IPS-11a (cell line): ENCODE results near the gene ZBTB22.
A peak's percentile ranks its signal among the peaks of the same experiment; 100 is the strongest.
"Not testable (repeated sequence)": the region's sequence is repeated elsewhere in the genome, so short reads cannot be mapped to it uniquely, and the experiment has no call there.

Experiments
- H3K4me3 ChIP-seq: one replicate; pipeline ENCODE4 v1.5.1; 2013; ENCODE audit warnings: low read depth, low read length, control low read depth

ZBTB22 gene

GRCh38 chr6:33279971-33280511, 37.5 kb downstream of the ZBTB22 start:
- H3K4me3 ChIP-seq, result no peak overlapping the region

DNA sequence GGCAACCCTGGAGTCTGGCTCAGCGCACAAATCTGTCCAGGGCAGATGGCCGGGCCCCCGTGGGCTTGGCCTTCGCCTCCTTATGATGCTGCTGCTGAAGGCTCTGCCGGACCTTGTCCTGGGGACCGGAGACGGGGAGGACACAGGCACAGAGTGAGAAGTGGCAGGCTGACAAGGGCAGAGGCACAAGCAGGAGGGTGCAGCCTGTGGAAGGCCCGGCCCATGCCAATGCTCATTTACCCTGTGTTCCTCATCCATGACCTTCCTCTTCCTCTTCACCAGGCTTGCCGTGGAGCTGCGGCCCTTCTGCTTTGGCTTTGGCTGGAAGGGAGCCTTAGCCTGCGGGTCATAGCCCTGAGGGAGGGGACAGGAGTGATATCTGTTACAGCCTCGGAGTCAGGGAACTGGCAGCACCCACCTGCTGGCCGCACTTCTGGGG, 38.3 kb downstream of the ZBTB22 start:
- H3K4me3 ChIP-seq, result no peak overlapping the region

GRCh38 chr6:33278810-33279209, 38.7 kb downstream of the ZBTB22 start:
- no peak overlapping the region for H3K4me3 ChIP-seq

DNA sequence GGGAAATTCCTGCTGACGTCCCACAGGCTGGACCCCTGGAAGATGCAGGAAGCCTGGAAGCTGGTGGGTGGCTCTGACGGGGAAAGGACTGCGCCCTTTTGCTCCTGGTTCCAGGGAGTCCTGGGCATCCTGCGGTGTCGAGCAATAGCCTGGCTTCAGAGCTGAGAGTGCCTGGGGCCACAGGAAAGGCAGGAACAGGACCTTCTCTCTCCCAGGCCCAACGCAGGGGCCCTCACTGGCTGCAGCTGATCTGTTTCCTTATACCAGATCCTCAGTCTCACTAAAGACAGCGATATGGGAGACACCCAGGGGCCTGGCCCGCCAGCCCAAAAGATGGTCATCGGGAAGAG, 39.2 kb downstream of the ZBTB22 start:
- H3K4me3 ChIP-seq, result no peak overlapping the region

DNA sequence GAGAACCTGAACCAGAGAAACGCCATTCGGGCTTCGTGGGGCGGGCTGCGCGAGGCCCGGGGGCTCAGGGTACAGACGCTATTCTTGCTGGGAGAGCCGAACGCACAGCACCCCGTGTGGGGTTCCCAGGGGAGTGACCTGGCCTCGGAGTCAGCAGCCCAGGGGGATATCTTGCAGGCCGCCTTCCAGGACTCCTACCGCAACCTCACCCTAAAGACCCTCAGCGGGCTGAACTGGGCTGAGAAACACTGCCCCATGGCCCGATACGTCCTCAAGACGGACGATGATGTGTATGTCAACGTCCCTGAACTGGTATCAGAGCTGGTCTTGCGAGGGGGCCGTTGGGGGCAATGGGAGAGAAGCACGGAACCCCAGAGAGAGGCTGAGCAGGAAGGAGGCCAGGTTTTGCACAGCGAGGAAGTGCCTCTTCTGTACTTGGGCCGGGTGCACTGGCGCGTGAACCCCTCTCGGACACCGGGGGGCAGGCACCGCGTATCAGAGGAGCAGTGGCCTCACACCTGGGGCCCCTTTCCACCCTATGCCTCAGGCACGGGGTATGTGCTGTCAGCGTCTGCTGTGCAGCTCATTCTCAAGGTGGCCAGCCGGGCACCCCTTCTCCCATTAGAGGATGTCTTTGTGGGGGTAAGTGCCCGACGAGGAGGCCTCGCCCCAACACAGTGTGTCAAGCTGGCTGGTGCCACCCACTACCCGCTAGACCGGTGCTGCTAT, 39.7 kb downstream of the ZBTB22 start:
- H3K4me3 ChIP-seq, result peak overlapping the region; percentile 69

DNA sequence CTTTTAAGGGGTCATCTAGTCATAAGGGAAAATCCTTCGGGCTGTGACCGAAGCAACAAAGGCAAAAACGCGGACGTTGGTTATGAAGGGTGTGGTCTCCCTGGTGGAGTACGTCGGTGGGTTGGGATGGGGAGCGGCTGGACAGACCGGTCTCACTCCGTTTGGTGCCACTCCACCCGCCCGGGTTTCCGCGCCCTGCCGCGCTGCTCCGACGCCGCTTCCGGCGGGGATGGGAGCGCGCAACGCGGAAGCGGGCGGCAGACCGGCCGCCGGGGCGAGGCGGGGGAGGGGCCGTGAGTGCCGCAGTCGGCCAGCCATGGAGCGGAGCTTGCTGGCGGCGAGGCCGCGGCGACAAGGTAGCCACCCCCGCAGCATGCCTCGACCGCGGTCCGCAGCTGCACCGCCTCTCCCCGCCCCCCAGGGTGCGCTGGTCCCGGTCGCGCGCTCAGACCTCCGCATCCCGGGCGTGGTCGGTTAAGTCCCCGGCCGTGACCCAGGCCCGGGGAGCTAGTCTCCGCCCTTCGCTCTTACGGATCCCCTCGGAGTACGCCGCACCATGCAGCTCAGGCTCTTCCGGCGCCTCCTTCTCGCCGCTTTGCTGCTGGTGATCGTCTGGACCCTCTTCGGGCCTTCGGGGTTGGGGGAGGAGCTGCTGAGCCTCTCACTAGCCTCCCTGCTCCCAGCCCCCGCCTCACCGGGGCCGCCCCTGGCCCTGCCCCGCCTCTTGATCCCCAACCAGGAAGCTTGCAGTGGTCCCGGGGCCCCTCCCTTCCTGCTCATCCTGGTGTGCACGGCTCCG, 40.5 kb downstream of the ZBTB22 start, which contains the start of gene B3GALT4:
B3GALT4 (plus strand) TSS at position 260 of the 799 bp plus-strand sequence; CDS start at position 557, 297 bp downstream.
- peak within 1 kb of the TSS; percentile 69 for H3K4me3 ChIP-seq

DNA sequence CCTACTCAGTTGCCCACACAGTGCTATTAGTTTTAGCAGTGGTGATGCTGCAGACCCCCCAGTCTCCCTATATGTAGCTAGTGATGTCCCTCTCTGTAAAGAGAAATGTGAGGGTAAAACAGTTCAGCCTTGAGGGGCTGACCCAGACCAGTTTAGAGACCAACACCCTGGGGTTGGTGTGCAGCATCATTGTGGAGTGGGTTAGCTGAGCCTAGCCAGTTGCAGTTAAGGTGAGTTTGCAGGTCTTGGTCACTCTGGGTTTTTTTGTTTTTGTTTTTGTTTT, 41.0 kb downstream of the ZBTB22 start:
- peak overlapping the region; percentile 18 for H3K4me3 ChIP-seq

GRCh38 chr6:33275795-33276580, 41.6 kb downstream of the ZBTB22 start:
- H3K4me3 ChIP-seq, result not testable (repeated sequence)

DNA sequence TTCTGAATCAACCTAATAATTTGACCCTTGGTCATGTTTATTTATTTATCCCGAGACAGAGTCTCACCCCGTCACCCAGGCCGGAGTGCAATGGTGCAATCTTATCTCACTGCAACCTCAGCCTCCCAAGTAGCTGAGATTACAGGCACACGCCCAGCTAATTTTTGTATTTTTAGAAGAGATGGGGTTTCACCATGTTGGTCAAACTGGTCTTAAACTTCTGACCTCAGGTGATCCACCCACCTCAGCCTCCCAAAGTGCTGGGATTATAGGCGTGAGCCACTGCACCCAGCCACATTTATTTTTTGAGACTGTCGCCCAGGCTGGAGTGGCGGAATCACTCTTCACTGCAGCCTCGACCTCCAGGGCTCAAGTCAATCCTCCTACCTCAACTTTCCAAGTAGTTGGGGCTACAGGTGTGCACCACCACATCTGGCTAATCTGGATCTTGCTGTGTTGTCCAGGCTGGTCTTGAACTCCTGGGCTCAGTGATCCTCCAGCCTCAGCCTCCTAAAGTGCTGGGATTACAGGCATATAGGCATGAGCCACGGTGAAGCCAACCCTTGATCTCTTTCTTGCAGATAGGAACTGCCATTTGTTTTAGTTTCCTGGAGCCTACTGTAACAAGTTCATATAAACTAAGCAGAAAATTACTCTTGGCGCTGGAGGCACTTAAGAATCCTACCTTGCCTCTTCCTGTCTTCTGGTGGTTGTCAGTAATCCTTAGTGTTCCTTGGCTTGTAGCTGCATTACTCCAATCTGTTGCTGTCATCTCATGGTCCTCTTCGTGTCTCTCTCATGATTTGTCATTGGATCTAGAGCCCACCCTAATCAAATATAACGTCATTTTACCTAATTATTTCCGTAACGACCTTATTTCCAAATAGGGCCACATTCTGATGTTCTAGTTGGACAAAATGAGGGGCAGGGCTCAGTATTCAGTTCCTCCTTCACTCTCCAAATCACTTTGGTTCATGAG, 43.3 kb downstream of the ZBTB22 start:
- H3K4me3 ChIP-seq, result peak overlapping the region; percentile 9

DNA sequence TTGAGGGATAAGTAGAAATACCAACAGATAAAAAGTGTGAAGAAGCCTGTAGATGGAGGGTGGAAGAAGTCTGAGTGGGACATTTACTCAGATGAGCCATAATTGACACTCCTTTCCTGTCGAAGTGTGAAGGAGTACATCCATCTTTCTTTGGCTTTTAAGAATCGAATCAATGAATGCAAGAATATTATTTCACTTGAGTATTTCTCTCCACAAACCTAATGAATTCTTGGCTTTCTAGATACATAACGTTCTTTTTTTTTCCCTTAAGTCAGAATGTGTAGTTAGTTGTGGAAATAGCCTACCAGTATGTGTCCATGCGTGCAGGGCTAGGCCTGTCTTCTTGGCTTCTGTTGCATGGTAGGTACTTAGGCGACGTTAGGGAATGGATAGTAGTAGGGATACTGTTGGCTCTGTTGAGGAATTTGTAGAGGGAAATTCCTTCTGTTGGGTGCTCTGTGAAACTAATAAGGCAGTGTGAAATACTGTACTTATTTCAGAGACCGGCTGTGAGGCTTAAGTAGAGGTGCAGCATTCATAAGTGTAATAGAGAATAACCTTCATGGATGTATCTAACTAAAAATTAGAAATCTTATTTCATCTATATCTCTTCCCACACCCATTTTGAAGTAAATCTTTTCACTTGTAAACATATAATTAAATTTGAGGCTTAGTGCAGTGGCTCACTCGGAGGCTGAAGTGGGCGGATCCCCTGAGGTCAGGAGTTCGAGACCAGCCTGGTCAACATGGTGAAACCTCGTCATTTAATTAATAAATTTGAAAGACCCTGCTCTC, 44.2 kb downstream of the ZBTB22 start:
- peak overlapping the region; percentile 86 for H3K4me3 ChIP-seq

DNA sequence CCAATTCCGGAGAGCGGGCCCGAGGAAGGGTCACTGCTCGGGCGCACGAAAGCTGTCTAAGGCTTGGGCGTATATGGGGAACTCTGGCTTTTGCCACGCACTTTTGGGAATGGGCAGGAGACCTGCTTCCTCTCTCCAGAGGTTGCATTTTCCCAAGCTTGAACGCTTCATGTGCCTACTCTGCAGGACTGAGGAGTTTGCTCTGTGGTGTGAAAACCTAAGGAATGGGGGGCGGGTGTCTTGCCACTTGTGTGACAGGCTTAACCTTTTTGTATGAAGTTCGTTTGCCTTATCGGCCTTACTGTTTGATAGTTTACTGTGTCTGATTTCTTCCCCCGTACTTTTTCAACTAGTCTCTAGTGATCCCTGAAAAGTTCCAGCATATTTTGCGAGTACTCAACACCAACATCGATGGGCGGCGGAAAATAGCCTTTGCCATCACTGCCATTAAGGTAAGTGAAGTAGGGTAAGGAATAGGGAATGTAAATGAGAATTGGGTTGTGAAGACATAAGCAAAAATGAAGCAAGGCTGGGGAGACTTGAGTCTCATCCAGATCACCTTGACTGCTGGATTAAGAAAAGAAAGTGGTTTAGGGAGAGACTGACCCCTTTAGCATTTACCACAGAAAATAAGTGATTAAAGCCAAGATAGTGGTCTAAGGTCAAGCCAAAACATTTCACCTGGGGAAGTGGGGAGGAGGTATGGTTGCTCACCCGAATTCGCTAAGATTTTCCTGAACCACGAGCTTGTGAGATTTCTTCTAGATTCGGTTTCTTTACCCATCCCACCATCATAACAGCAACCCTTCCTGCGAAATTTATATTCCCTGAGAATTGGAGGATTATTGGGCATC, 45.0 kb downstream of the ZBTB22 start:
- peak overlapping the region; percentile 86 for H3K4me3 ChIP-seq

DNA sequence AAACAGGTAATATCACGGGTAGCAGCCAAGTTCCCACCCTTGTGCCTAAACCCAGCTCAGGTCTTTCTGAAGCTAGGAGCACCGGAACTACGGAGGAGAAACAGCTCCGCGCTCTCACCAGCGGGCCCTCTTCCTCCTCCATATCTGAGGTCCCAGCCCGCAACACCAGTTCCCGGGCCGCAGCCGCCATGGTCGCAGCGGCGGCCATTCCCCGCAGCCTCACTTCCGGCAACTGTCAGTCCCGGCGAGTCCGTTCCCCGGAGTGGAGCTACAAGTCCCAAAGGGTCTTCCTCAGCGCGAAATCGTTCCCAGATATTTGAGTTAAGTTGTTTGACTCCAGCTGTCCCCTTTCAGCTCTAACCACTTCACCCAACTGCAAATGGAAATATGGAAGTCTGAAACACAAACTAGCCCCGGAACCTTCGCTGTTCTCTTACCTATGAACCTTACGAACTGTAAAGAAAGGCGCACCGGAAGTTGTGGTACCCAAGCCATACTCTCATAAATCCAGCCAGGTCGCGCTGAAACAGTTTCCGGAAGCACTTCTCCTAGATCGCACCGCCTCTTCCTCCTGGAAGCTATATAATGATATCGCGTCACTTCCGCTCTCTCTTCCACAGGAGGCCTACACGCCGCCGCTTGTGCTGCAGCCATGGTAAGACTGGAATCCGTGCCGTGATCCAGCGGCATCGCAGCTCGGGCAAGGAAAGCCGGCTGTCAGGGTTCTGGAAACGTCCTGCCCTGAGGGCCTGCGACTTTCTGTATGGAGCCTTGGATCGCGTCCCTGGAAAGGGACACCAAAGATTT, 45.9 kb downstream of the ZBTB22 start, which contains the start of the genes RPS18 and VPS52:
RPS18 (plus strand) TSS at position 608 of the 807 bp plus-strand sequence; CDS start at position 653, 45 bp downstream.
VPS52 (minus strand) TSS at position 409 of the 807 bp plus-strand sequence; CDS start at position 208, 201 bp downstream.
- peak within 1 kb of the TSS; percentile 86 for H3K4me3 ChIP-seq

DNA sequence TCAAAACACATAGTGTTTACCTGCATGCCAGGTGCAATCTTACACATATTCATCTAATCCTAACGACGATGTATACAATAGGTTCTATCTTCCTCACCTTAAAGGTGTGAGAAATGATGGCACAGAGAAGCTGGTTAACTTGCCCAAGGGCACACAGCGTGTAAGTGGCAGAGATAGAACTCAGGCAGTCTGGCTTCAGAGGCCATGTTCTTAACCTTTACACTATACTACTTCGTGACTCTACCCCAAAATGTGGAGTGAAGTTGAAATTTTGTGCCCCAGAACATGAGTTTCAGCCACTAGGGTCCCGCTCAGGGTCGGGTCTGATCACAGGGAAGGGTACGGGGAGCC, 46.5 kb downstream of the ZBTB22 start:
- H3K4me3 ChIP-seq, result peak overlapping the region; percentile 86
